GM19395 (cell line): ENCODE data around the gene GPR132.
"Not testable (repeated sequence)": the region's sequence is repeated elsewhere in the genome, so short reads cannot be mapped to it uniquely, and the experiment has no call there.

Source experiments
- ATAC-seq: cut with Tn5 transposase; IDR thresholded peaks from one replicate; pipeline ENCODE4 v1.9.1; 2021; ENCODE audit warnings: mild to moderate bottlenecking, moderate library complexity; ENCODE audit not compliant: unreplicated experiment

Gene GPR132

DNA sequence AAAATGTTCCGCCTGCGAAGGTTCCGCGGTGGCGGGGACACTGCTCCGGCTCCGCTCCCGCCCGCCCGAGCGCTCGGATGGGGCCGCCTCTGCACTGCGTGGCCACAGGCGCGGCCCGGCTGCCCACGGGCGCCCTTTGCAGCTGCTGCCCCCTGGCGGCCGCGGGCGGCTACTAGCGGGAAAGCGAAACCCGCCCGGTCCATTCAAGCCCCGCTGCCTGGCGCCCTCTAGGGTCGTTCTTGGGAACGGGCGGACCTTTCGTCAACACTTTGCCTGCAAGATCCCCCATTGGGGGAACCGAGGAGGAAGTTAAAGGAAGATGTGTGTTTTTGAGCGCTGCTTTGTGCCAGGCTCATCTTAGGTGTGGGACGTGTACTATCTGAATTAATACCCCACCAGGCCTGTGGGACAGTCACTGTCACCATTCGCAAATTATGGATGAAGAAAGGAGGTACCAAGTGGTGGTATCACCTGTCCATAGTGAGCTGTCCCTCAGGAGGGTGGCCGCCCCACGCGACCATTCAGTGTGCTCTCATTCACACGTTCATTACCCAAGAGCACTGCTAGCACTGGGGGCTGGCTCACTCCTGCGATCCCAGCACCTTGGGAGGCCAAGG is 19.4 kb downstream of the GPR132 start:
- ATAC-seq, result no peak

- ATAC-seq, result no peak
Observed at GRCh38 chr14:105043641-105044040, 21.6 kb downstream of the GPR132 start.

DNA sequence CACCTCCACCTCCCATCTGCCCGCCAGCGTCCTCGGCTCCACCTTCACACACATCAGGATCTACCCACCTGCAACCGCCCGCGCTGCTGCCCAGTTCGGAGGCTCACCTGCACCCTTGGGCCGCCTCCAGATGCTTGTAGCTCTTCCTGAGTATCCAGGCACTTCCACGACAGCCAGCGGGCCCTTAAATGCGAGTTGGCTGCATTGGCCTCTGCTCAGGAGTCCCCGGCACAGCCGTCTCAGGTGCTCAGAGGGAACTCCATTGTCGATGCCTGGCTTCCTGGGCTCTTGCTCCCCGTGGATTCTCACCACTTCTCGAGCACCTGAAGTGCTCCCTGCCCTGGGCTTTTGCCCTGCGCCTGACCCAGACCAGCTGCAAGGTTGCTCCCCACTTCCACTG is 22.4 kb downstream of the GPR132 start:
- ATAC-seq, result no peak

DNA sequence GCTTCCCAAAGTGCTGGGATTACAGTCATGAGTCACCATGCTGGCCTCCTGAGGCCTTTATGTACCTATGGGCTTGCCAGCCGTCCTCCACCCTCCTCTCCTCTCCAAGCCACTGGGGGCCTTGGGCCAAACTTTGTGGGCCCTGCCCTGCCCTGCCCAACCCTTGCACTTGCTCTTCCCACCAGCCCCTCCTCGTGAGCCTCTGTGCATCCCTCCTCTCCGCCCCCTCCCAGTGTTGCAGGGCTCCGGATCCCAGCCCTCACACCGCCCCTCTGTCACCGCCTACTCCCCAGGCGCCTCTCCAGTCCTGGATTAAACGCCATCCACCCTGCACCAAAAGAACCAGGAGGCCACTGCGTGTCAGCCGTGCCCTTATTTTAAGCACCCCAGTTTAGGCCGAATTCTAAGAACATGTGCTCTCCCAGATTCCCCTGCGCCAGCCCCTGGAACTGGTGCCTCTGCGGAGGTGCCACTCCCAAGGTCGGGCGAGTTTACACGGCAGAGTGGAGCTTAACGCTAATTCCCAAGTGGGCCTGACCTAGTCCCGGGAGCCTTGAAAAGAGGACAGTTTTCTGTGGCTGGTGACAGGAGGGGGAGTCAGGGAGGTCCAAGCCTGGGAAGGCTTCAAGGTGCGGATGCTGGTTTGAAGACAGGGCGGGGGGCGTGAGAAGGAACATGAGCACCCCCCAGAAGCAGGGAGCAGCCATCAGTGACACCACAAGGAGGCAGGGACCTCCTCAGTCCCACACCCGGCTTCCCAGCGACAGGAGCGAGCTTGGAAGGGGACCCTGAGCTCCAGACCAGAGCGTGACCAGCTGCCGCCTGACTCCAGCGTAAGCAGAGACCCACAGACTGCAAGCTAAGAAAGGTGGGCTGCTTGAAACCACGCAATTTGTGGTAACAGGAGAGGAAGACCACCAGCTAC is 23.1 kb downstream of the GPR132 start:
- no peak for ATAC-seq

DNA sequence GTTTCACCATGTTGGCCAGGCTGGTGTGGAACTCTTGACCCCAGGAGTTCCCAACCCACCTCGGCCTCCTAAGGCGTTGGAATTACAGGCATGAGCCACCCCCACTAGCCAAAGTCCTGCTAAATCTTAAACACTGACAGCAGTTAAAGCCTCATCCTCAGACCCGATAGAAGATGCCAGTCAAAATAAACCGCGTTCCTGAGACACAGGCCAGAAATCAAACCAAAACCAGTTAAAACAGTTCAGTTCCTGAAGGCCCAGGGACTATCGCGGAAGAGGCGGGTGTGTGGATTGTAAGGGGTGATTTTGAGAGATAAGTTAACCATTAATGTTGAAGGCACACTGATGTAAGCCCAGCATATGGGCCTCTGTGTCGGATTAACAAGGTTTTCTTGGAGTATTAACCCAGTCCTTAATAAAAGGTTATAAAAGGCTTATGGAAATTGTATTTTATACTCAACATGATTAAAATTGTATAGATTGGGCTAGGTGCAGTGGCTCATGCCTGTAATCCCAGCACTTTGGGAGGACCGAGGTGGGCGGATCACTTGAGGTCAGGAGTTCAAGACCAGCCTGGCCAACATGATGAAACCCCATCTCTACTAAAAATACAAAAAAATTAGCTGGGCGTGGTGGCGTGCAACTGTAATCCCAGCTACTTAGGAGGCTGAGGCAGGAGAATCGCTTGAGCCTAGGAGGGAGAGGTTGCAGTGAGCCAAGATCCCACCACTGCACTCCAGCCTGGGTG is 25.6 kb downstream of the GPR132 start:
- no peak for ATAC-seq

DNA sequence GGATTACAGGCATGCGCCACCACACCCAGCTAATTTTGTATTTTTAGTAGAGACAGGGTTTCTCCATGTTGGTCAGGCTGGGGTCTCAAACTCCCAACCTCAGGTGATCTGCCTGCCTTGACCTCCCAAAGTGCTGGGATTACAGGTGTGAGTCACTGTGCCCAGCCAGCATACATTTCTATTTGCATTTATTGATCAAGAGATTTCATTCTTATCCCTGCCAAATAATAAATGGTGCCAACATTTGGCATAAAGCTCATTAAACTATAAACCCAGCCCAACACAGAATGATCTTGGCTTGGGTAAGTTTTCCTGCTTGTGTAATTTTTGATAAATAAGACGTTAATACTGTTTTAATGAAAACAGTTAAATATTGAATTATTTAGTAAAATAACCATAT is 29.6 kb downstream of the GPR132 start:
- ATAC-seq, result not testable (repeated sequence)

- no peak for ATAC-seq
Observed at GRCh38 chr14:105034315-105035039, 30.8 kb downstream of the GPR132 start.

- ATAC-seq, result not testable (repeated sequence)
Observed at GRCh38 chr14:105033412-105033900, 31.8 kb downstream of the GPR132 start.

DNA sequence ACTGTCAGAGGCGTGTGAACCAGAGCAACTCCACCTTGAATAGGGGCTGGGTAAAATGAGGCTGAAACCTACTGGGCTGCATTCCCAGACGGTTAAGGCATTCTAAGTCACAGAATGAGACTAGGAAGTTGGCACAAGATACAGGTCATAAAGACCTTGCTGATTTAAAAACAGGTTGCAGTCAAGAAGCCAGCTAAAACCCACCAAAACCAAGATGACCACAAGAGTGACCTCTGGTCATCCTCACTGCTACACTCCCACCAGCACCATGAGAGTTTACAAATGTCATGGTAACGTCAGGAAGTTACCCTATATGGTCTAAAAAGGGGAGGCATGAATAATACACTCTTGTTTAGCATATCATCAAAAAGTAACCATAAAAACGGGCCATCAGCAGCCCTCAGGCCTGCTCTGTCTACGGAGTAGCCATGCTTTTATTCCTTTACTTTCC is 32.8 kb downstream of the GPR132 start:
- ATAC-seq, result not testable (repeated sequence)

- no peak for ATAC-seq
Observed at GRCh38 chr14:105030836-105031396, 34.3 kb downstream of the GPR132 start.

GRCh38 chr14:105030194-105030593 is 35.0 kb downstream of the GPR132 start:
- no peak for ATAC-seq

- no peak for ATAC-seq
Observed at GRCh38 chr14:105029402-105029801, 35.8 kb downstream of the GPR132 start.

GRCh38 chr14:105028251-105028927 is 36.8 kb downstream of the GPR132 start:
- ATAC-seq, result no peak

GRCh38 chr14:105027718-105028117 is 37.5 kb downstream of the GPR132 start:
- not testable (repeated sequence) for ATAC-seq

DNA sequence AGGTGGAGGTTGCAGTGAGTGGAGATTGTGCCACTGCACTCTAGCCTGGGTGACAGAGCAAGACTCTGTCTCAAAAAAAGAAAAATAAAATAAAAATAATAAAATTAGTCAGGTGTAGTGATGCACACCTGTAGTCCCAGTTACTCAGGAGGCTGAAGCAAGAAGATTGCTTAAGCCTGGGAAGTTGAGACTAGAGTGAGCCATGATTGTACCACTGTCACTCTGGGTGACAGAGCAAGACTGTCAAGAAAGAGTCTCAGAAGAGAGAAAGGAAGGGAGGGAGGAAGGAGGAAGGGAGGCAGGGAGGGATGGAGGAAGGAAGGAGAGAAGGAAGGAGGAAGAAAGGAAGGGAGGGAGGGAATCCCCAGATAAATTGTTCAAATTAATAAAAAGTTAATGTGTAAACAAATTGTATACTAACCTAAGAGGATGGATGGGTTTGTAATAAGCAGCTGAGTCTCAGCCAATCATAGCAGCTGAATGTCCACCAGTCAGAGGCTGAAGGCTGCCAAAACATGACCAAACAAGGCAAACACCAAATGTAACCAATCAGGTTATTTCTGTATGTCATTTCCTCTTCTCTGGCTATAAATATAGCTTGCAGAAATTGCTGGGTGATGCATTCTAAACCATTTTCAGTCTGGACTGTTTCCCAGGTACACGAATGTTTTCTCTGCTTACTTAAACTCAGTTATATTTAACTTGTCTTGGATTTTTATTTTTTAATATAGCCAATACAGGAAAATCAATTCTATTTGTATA is 38.2 kb downstream of the GPR132 start:
- no peak for ATAC-seq

DNA sequence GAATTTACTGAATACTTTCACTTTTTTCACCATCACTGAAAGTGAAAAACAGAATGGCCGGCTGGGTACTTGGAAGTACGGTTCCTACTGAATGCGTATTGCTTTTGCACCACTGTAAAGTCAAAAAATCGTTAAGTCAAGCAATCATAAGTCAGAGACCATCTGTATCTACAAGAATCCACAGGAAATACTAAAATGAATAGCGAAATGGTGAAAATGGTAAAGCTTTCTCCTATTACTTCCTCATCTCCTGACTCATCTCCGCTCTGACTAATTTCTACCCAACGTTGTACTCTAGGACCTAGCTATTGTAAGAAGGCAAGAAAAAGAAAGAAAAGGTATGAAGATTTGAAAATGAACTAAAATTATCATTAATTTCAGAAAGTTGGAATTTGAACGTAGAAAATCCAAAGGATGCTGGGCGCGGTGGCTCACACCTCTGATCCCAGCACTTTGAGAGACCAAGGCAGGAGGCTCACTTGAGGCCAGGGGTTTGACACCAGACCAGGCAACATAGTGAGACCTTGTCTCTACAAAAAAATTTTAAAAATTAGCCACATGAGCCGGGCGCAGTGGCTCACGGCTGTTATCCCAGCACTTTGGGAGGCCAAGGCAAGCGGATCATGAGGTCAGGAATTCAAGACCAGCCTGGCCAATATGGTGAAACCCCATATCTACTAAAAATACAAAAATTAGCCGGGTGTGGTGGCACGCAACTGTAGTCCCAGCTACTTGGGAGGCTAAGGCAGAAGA is 39.0 kb downstream of the GPR132 start:
- ATAC-seq, result no peak

DNA sequence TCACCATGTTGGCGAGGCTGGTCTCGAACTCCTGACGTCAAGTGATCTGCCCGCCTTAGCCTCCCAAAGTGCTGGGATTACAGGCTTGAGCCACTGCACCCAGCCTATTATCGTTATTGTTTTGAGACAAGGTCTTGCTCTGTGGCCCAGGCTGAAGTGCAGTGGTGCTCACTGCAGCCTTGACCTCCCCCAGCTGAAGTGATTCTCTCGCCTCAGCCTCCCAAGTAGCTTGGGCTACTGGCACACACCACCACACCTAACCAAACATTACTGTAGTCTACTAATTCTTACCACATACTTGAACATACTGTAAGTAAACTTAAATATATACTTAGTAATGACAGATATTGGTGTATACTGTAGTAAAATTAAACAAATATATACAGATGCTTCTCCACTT is 39.8 kb downstream of the GPR132 start:
- no peak for ATAC-seq

- ATAC-seq, result no peak
Observed at GRCh38 chr14:105023791-105024480, 41.3 kb downstream of the GPR132 start.
